Omental fat pad (tissue), 4 donors: ENCODE measurements around the gene MPRIP. TPM values are rescaled to one million over a fixed set of nuclear protein-coding genes. Genes with fewer than 3 reads are reported as not detected.
A peak's percentile ranks its signal among the peaks of the same experiment; 100 is the strongest.

ENCODE experiments used
- ATAC-seq: fragments of 150-250 bp; one replicate; pipeline ENCODE4 v1.9.1; 2016; ENCODE audit warnings: mild to moderate bottlenecking, moderate library complexity; ENCODE audit not compliant: low FRiP score
- DNase-seq: peaks from one replicate; pipeline ENCODE4 v3.0.0-alpha.2; 2019; ENCODE audit warnings: low spot score
- total RNA-seq, 4 donors: library from RNA; depleted of rRNA; stranded (reverse); fragments of >200 nt; gene quantifications; one replicate each; pipeline ENCODE4 v1.1.0, GENCODE V29; 2016
- TF ChIP-seq, protein P1 (sequence below), 3 donors: fragments of 450-650 bp; IDR thresholded peaks; one replicate each; pipeline ENCODE4 v1.5.1; 2016 to 2017; ENCODE audit warnings: antibody characterized with exemption in 3 of 3, mild to moderate bottlenecking in 3 of 3, moderate library complexity in 2 of 3

MPRIP gene
- total RNA-seq, 4 donors from 2014 or later, result 68.6 to 196 (median 125) TPM

DNA sequence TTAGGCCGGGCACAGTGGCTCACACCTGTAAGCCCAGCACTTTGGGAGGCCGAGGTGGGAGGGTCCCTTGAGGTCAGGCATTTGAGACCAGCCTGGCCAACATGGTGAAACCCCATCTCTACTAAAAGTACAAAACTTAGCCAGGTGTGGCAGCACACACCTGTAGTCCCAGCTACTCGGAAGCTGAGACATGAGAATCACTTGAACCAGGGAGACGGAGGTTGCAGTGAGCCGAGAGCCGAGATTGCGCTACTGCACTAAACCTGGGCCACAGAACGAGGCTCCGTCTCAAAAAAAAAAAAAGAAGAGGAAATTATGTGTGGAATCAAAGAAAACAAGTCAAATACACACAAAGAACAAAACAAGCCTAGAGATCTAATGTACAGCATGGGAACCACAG lies 16.1 kb upstream of the MPRIP start:
- ATAC-seq, result no peak
- TF ChIP-seq, protein P1, sequence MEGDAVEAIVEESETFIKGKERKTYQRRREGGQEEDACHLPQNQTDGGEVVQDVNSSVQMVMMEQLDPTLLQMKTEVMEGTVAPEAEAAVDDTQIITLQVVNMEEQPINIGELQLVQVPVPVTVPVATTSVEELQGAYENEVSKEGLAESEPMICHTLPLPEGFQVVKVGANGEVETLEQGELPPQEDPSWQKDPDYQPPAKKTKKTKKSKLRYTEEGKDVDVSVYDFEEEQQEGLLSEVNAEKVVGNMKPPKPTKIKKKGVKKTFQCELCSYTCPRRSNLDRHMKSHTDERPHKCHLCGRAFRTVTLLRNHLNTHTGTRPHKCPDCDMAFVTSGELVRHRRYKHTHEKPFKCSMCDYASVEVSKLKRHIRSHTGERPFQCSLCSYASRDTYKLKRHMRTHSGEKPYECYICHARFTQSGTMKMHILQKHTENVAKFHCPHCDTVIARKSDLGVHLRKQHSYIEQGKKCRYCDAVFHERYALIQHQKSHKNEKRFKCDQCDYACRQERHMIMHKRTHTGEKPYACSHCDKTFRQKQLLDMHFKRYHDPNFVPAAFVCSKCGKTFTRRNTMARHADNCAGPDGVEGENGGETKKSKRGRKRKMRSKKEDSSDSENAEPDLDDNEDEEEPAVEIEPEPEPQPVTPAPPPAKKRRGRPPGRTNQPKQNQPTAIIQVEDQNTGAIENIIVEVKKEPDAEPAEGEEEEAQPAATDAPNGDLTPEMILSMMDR (IDR thresholded peaks at IDR 0.05), result no peak
- no peak for DNase-seq

DNA sequence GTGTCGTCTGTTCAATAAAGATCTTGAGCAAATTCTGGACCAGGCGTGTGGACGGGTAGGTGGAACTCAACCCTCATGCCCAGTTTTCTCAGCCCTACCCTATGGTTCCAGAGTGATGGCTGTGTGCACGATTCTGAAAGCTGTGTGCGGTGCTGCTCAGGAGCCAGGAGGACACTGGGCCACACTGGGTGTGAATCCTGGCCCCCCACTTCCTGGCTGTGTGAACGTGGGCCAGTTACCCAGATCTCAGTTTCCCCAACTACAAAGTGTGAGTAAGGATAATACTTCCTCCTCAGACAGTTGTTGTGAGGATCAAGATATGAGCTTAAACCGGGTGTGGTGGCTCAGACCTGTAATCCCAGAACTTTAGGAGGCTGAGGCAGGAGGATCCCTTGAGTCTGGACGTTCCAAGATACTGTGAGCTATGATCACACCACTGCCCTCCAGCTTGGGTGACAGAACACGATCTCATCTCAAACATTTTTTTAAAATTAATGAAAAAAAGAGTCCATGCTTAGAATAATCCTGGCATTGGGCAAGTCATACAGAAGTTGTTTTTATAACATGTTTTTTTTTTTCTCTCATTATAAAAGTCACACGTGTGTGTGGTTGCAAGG lies 14.7 kb upstream of the MPRIP start:
- ATAC-seq (no peak), DNase-seq (no peak)
- TF ChIP-seq, protein P1 (IDR thresholded peaks at IDR 0.05), result no peak

GRCh38 chr17:17028059-17028877 lies 14.0 kb upstream of the MPRIP start:
- TF ChIP-seq, protein P1 (IDR thresholded peaks at IDR 0.05), result no peak
- ATAC-seq, result peak; percentile 89
- no peak for DNase-seq

- TF ChIP-seq, protein P1 (IDR thresholded peaks at IDR 0.05), result no peak
- ATAC-seq (no peak), DNase-seq (no peak)
These were observed 13.2 kb upstream of the MPRIP start for GRCh38 chr17:17028878-17029535.

- TF ChIP-seq, protein P1 (IDR thresholded peaks at IDR 0.05), result no peak
- DNase-seq (no peak), ATAC-seq (no peak)
These were observed 12.3 kb upstream of the MPRIP start for GRCh38 chr17:17029938-17030337.

DNA sequence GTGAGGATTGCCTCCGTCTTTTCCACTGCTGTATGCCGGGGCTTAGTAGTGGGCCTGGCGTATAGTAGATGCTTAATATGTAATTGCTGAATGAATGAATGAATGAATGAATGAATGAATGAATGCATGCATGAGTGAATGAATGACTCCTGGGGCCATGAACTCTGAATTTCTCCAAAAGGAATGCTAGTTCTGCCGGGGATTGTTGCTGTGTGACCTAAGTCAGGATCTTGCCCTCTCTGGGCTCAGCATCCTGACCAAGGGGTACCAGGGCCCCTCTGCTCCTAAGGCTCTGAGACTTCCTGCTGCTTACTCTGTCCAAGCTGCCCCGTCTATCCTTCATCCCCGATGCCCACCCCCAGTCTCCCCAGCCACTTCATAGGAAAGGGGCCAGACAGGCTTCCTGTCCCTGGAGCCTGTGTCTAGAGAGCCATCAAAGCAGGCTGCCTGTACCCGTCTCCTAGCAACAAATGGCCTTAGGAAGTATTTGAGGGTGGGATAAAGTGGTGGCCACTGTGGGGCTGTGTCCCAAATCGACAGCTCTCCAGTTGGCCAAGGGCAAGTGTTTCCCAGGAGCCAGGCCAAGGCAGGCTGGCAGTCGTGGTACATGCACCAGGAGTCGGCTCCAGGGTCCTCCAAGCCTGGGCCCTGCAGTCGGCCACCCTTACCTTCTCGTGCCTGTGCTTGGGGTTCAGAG lies 11.6 kb upstream of the MPRIP start:
- TF ChIP-seq, protein P1 (IDR thresholded peaks at IDR 0.05), result no peak
- ATAC-seq (no peak), DNase-seq (no peak)
